ENCODE measurements around the gene CHID1.

CHID1 gene

GRCh38 chr11:850775-851763 is 59.5 kb downstream of the CHID1 start:
- no peak overlapping the region for H3K27ac Mint-ChIP-seq
- no peak for DNase-seq
- H3K4me3 Mint-ChIP-seq, result no peak overlapping the region

GRCh38 chr11:849951-850774 is 60.4 kb downstream of the CHID1 start:
- Mint-ChIP-seq H3K9me3 (no peaks in the 10 kb centered on the region), H3K36me3 (ENCODE audit: low read depth) (no peaks in the 10 kb centered on the region), H3K27ac (no peak overlapping the region), H3K4me1 (peaks cover 4% of the 10 kb centered on the region), H3K27me3 (peaks cover 8% of the 10 kb centered on the region), H3K4me3 (peak overlapping the region; percentile 29)
- ATAC-seq, result no peak
- no peak for DNase-seq

More at GRCh38 chr11:850775-851763, 59.5 kb downstream of the CHID1 start:
- no peak for ATAC-seq
- Mint-ChIP-seq H3K9me3 (no peaks in the 10 kb centered on the region), H3K27me3 (peaks cover 8% of the 10 kb centered on the region), H3K36me3 (ENCODE audit: low read depth) (no peaks in the 10 kb centered on the region), H3K4me1 (peaks cover 4% of the 10 kb centered on the region)

DNA sequence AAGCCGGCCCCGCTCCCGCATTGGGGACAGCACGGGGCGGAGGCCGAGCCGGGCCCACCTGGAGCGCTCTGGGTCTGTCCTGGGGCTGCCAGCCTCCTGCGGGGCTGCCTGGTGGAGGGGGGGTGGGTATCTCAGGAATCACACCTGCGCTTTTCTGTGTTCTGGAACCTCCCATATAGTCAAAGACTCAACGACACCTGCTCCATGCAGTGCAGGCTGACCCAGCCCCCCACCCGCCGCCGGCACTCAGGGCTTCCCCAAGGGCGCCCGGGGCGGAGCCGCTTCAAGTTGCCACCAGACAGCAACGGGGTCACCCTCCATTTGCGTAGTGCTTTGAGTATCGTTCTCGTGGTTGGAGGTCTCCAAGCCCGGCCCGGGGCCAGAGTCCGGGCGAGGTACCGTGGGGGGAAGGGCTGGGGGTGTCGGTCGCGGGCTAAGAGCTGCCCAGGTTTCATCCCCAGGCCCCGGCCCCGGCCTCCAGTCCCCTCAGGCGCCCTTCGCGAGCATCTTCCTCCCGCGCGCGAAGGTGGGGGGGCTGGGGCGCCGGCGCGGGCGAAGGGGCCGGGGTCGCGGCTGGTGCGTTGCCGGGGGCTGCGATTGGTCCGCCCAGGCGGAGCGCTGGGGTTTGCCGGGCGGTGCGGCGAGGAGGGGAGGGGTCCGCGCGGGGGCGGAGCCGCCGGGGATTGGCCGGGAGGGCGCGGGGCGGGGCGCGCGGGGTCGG is 61.3 kb downstream of the CHID1 start:
- Mint-ChIP-seq H3K4me3 (peak overlapping the region; percentile 57), H3K4me1 (peaks cover 9% of the 10 kb centered on the region), H3K36me3 (ENCODE audit: low read depth) (no peaks in the 10 kb centered on the region), H3K27me3 (peaks cover 8% of the 10 kb centered on the region), H3K9me3 (no peaks in the 10 kb centered on the region), H3K27ac (no peak overlapping the region)
- ATAC-seq (no peak), DNase-seq (no peak)

- Mint-ChIP-seq H3K27ac (no peak overlapping the region), H3K4me3 (no peak overlapping the region), H3K36me3 (ENCODE audit: low read depth) (no peaks in the 10 kb centered on the region), H3K27me3 (peaks cover 11% of the 10 kb centered on the region), H3K4me1 (peaks cover 16% of the 10 kb centered on the region), H3K9me3 (no peaks in the 10 kb centered on the region)
- peak; percentile 52 for ATAC-seq
- DNase-seq, result peak; percentile 78
These were observed 62.2 kb downstream of the CHID1 start for GRCh38 chr11:848380-848931.

- Mint-ChIP-seq H3K36me3 (ENCODE audit: low read depth) (no peaks in the 10 kb centered on the region), H3K9me3 (no peaks in the 10 kb centered on the region), H3K4me1 (peaks cover 18% of the 10 kb centered on the region), H3K4me3 (no peak overlapping the region), H3K27me3 (peaks cover 11% of the 10 kb centered on the region), H3K27ac (no peak overlapping the region)
- no peak for ATAC-seq
- no peak for DNase-seq
These were observed 62.7 kb downstream of the CHID1 start for GRCh38 chr11:847876-848275.

DNA sequence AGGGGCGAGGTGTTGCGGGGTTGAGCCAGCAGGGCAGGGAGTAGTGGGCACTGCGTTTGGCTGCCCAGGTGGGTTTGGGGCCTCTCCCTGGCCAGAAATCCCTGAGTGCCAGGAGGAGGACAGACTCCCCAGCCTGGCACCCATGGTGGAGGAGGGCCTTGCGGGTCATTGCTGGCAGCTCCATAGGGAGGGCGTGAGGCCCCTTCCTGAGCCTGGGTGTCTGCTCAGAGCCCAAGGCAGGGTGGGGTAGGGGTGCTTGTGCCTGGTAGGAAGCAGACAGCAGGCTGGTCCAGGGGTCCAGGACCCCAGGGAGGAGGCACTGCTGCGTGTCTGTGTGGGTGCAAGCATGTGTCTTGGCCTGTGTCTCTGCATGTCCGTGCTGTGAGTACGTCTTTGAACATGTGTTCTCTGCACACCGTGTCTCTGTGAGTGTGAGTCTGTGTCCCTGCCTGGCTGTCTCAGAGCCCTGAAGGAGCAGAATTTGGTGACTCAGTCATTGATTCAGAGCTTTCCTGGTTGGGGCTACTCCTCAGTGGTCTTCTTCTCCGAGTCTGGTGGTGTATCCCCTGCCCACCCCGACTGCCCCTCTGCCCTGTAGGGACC is 64.0 kb downstream of the CHID1 start:
- Mint-ChIP-seq H3K4me1 (peaks cover 18% of the 10 kb centered on the region), H3K9me3 (no peaks in the 10 kb centered on the region), H3K27me3 (peaks cover 11% of the 10 kb centered on the region), H3K27ac (no peak overlapping the region), H3K4me3 (no peak overlapping the region), H3K36me3 (ENCODE audit: low read depth) (no peaks in the 10 kb centered on the region)
- ATAC-seq (no peak), DNase-seq (no peak)

- DNase-seq (no peak), ATAC-seq (no peak)
- Mint-ChIP-seq H3K4me3 (no peak overlapping the region), H3K9me3 (no peaks in the 10 kb centered on the region), H3K36me3 (ENCODE audit: low read depth) (peaks cover 2% of the 10 kb centered on the region), H3K4me1 (peaks cover 23% of the 10 kb centered on the region), H3K27ac (no peak overlapping the region), H3K27me3 (peaks cover 11% of the 10 kb centered on the region)
These were observed 64.6 kb downstream of the CHID1 start for GRCh38 chr11:845872-846495.

GRCh38 chr11:844693-845644 is 65.6 kb downstream of the CHID1 start:
- Mint-ChIP-seq H3K27me3 (peaks cover 9% of the 10 kb centered on the region), H3K4me1 (peaks cover 32% of the 10 kb centered on the region), H3K27ac (no peak overlapping the region), H3K9me3 (no peaks in the 10 kb centered on the region), H3K36me3 (ENCODE audit: low read depth) (peaks cover 9% of the 10 kb centered on the region), H3K4me3 (no peak overlapping the region)
- peak; percentile 54 for DNase-seq
- ATAC-seq, result no peak

DNA sequence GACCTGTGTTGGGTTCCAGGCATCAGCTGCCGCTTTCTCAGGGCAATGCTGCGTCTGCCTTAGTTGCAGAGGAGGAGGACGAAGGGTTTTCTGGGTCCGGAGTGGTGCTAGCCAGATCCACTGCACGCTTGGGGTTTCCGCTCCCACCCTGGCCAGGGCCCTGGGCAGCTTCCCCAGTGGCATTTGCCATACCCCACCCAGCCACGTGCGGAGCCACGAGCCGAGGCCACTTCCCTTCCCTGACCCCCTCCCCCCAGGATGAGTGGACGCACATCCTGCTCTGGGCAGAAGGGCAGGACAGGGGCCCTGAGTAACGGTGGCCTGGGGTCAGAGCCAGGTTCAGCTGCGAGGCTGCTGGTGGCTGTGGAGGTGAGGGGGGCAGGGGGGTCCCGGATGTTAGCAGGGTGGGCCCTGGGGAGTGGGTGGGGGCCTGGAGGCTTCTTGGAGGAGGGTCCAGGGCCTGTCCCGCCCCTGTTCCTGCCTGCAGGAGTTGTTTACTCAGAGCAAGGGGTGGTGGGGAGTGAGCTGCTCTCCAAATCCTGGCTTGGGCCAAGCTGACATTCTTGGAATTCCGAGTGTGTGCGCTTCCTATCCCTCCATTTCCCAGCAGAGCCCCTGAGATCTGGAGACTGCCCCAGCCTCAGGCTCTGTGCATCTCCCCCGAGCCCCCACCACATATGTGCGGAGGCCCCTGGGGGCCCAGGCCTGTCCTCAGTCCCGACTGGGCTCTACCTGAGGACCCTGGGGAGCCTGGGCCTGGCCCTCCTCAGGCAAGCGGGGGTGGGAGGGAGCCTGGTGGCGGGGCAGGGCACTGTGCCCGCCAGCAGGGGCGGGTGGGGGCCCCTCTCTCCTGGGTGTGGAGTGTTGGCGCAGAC is 66.6 kb downstream of the CHID1 start:
- Mint-ChIP-seq H3K9me3 (no peaks in the 10 kb centered on the region), H3K4me1 (peaks cover 34% of the 10 kb centered on the region), H3K36me3 (ENCODE audit: low read depth) (peaks cover 9% of the 10 kb centered on the region), H3K27me3 (peaks cover 7% of the 10 kb centered on the region), H3K4me3 (peak overlapping the region; percentile 72), H3K27ac (peak overlapping the region; percentile 39)
- ATAC-seq (no peak), DNase-seq (no peak)

DNA sequence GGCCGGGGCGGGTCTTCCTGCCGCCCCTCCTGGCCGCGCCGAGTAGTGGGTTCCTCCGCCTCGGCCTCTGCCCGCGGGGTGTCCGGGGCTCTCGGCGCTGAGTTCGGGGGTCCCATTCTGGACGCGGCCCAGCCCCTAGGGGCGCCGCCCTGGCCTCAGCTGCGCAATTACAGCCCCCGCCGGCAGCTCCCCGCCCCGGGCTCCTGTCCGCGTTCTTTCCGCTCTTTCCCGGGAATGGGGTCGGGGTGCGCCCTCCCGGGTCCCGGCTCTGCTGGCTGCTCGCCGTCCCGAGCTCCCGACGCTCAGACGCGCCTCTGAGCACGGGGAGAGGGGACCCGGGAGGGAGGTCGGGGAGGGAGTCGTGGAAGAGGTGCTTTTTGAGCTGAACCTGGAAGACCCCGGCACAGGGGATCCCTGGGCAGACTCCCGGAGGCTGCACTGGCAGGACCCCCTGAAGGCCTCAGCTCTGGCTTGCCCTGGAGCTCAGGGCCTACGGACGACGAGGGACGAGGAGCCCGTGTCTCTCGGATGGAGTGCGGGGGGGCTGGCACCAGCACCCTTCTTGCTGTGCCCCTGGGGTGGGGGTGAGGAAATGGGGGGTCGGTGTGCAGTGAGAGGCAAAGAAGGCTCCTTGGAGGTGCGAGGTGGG is 67.4 kb downstream of the CHID1 start:
- DNase-seq, result no peak
- Mint-ChIP-seq H3K27me3 (peaks cover 3% of the 10 kb centered on the region), H3K36me3 (ENCODE audit: low read depth) (peaks cover 12% of the 10 kb centered on the region), H3K27ac (peak overlapping the region; percentile 39), H3K9me3 (no peaks in the 10 kb centered on the region), H3K4me3 (peak overlapping the region; percentile 72), H3K4me1 (peaks cover 30% of the 10 kb centered on the region)
- ATAC-seq, result no peak

DNA sequence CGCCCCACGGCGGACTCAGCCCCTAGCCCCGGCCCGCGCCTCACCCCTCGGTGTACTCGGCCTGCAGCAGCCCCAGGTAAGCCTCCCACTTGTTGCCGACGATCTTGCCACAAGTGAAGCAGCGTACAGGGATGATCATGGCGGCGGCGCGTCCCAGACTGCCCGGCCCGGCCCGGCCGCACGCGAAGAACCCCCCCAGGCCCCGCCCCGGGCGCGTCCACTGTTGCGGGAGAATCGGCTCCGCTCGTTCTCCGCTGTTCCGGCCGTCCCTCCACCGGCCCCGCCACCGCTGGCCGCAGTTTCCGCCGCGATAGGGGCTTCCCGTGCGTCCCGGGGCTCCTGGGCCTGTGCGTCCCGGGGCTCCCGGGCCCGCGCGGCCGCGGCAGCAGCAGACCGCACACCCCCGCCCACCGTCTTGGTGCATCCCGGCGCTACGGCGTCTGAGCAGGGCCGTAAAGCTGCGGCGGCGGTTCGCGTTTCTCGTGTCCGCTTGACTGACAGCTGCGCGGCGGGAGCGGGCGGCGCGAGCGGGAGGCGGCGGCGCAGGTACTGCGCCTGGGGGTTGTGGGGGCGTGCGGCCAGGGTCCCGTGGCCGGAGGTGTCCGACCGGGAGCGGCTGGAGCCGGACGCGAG is 68.1 kb downstream of the CHID1 start, which contains the start of the genes POLR2L and TSPAN4:
Gene POLR2L (minus strand): TSS at position 160 of the 633 bp plus-strand sequence. CDS start 21 bp downstream, at position 139.
Gene TSPAN4 (plus strand): TSS at position 483 of the 633 bp plus-strand sequence. CDS start 7,453 bp downstream, outside the sequence.
- H3K27ac Mint-ChIP-seq, result peak within 1 kb of the TSS; percentile 73
- H3K4me1 Mint-ChIP-seq, result peaks cover 30% of the 10 kb centered on the region
- H3K36me3 Mint-ChIP-seq (ENCODE audit: low read depth), result peaks cover 12% of the 10 kb centered on the region
- peak; percentile 92 for DNase-seq
- peaks cover 3% of the 10 kb centered on the region for H3K27me3 Mint-ChIP-seq
- no peaks in the 10 kb centered on the region for H3K9me3 Mint-ChIP-seq
- ATAC-seq, result peak; percentile 63
- H3K4me3 Mint-ChIP-seq, result peak within 1 kb of the TSS; percentile 84

Data from activated naive CD8-positive, alpha-beta T cell treated with anti-CD3 and anti-CD28 coated beads, Interleukin-2, amount 50 U/mL, for 24 hours (primary cell).